ENCODE results near the gene SYNJ2. TPM values are rescaled to one million over a fixed set of nuclear protein-coding genes. Genes with fewer than 3 reads are reported as not detected.
"Not testable (repeated sequence)": the region's sequence is repeated elsewhere in the genome, so short reads cannot be mapped to it uniquely, and the experiment has no call there.

SYNJ2 gene, protein sequence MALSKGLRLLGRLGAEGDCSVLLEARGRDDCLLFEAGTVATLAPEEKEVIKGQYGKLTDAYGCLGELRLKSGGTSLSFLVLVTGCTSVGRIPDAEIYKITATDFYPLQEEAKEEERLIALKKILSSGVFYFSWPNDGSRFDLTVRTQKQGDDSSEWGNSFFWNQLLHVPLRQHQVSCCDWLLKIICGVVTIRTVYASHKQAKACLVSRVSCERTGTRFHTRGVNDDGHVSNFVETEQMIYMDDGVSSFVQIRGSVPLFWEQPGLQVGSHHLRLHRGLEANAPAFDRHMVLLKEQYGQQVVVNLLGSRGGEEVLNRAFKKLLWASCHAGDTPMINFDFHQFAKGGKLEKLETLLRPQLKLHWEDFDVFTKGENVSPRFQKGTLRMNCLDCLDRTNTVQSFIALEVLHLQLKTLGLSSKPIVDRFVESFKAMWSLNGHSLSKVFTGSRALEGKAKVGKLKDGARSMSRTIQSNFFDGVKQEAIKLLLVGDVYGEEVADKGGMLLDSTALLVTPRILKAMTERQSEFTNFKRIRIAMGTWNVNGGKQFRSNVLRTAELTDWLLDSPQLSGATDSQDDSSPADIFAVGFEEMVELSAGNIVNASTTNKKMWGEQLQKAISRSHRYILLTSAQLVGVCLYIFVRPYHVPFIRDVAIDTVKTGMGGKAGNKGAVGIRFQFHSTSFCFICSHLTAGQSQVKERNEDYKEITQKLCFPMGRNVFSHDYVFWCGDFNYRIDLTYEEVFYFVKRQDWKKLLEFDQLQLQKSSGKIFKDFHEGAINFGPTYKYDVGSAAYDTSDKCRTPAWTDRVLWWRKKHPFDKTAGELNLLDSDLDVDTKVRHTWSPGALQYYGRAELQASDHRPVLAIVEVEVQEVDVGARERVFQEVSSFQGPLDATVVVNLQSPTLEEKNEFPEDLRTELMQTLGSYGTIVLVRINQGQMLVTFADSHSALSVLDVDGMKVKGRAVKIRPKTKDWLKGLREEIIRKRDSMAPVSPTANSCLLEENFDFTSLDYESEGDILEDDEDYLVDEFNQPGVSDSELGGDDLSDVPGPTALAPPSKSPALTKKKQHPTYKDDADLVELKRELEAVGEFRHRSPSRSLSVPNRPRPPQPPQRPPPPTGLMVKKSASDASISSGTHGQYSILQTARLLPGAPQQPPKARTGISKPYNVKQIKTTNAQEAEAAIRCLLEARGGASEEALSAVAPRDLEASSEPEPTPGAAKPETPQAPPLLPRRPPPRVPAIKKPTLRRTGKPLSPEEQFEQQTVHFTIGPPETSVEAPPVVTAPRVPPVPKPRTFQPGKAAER (N-terminal part only)
- 10 to 100 TPM; 22.9 to 27.8 (median 24.2) TPM for total RNA-seq

DNA sequence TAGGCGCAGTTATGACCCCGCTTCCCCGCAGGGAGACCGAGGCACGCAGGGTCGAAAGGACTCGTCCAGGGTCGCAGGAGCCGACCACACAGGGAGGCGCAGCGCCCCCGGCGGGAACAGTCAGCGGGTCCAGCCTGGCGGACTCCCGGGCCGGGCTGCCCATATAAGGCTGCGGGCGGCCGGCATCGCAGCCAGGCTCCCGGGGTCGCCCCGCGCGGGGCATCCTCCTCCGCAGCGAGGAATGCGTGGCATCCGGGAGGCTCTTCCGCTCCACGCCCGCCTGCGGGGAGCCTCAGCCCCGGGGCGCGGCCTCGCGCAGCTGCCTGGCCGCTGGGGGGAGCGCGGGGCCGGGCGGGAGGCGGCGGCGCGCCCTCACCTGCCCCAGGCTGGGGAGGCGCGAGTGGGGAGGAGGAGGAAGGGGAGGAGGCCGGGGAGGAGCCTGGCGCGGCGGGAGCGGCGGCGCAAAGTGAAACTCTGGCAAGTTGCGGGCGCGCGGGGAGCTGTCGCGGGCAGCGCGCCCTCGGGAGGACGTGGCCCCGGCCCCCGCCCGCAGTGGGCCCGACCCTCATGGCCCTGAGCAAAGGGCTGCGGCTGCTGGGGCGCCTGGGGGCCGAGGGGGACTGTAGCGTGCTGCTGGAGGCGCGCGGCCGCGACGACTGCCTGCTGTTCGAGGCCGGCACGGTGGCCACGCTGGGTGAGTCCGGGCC lies at the start of gene SYNJ2:
Gene SYNJ2, plus strand, starts transcription at position 469 of the 707 bp plus-strand sequence. Its CDS starts 99 bp downstream, at position 568.
- Mint-ChIP-seq H3K4me1 (ENCODE audit: low read depth) (peaks cover 43% of the 10 kb centered on the region), H3K4me3 (peak within 1 kb of the TSS; percentile 90), H3K9me3 (no peaks in the 10 kb centered on the region), H3K27me3 (ENCODE audit: low read depth) (peaks cover 2% of the 10 kb centered on the region), H3K36me3 (ENCODE audit: insufficient read depth) (no peaks in the 10 kb centered on the region)
- DNase-seq: peak; percentile 84
- peak; percentile 88 to 90 for ATAC-seq

DNA sequence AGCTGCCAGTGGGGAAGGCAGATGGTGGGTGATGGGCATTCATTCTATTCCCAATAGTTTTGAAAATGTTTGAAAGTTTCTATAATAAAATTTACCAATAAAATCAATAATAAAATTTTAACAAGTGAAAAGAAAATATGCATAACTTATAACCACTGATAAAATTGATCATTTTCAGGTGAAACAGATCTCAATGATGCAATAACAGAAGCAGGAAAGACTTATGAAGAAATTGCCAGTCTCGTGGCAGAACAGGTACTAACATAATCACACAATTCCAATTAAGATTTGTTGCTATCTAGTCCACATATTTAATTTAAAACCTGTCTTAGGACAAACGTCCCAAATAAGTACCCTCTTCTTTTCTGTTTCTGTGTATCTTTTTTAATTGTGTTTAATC lies 45.9 kb upstream of the SYNJ2 start:
- Mint-ChIP-seq H3K9me3 (no peaks in the 10 kb centered on the region), H3K36me3 (ENCODE audit: insufficient read depth) (peaks cover 39% of the 10 kb centered on the region), H3K4me1 (ENCODE audit: low read depth) (peaks cover 7% of the 10 kb centered on the region), H3K4me3 (no peak overlapping the region), H3K27me3 (ENCODE audit: low read depth) (no peaks in the 10 kb centered on the region)
- no peak for DNase-seq
- no peak for ATAC-seq

DNA sequence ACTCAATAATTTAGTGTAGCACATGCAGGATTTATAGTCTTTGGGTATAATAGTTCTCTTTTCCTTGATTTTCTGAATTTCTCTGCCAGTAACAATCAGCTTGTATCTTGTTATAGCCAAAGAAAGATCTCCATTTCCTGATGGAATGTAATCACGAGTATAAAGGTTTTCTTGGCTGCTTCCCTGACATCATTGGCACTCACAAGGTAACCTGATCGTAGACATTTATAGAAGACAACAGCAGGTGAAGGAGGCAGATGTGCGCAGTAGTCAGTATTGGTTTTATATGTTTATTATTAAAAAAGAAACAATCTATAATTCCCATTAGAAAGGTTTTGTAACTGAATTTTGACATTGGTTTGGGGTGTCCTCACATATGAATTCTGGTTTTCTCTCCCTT lies 44.3 kb upstream of the SYNJ2 start:
- ATAC-seq: no peak
- DNase-seq: no peak
- H3K4me1 Mint-ChIP-seq (ENCODE audit: low read depth): peaks cover 7% of the 10 kb centered on the region
- H3K36me3 Mint-ChIP-seq (ENCODE audit: insufficient read depth): peaks cover 45% of the 10 kb centered on the region
- H3K4me3 Mint-ChIP-seq: no peak overlapping the region
- H3K27me3 Mint-ChIP-seq (ENCODE audit: low read depth): no peaks in the 10 kb centered on the region
- no peaks in the 10 kb centered on the region for H3K9me3 Mint-ChIP-seq

DNA sequence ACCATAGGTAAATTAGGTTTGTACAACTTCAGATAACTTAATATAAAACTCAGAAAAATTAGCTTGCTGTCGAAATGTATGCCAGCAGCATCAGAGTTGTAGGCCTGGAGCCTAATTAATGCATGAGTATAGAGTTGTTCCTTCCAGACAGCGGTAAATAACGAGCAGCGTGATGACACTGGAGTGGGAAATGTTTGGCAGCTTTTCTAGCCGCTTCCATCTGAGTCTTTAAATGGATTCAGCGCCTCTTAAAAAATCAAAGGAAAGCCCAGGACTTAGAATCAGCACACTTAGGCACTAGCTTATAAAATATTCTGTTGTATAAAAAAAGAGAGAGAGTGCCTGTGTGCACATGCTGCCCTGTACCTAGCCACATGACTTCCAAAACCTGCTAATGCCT lies 43.7 kb upstream of the SYNJ2 start:
- Mint-ChIP-seq H3K4me1 (ENCODE audit: low read depth) (peaks cover 7% of the 10 kb centered on the region), H3K9me3 (no peaks in the 10 kb centered on the region), H3K27me3 (ENCODE audit: low read depth) (no peaks in the 10 kb centered on the region), H3K36me3 (ENCODE audit: insufficient read depth) (peaks cover 50% of the 10 kb centered on the region), H3K4me3 (no peak overlapping the region)
- DNase-seq (no peak), ATAC-seq (no peak)

DNA sequence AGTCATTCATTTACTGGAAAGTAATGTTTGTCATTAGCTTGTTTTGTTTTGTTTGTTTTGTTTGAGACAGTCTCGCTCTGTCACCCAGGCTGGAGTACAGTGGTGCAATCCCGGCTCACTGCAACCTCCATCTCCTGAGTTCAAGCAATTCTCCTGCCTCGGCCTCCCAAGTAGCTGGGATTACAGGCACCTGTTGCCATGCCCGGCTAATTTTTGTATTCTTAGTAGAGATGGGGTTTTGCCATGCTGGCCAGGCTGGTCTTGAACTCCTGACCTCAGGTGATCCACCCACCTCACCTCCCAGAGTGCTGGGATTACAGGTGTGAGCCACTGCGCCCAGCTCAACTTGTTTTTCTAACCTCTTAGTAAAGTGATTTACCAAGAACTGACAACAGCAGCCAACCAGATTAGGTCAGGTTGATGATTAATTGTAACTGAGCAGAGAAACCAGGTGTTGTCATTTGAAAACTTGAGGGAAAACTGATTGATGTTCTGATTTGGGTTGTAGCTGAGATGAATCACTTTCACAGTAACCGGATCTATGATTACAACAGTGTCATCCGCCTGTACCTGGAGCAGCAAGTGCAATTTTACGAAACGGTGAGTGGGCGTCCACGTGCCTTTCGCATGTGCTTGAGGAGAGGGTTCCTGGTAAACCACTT lies 41.2 kb upstream of the SYNJ2 start:
- DNase-seq: peak; percentile 52
- H3K4me3 Mint-ChIP-seq; H3K9me3 Mint-ChIP-seq; H3K27me3 Mint-ChIP-seq (ENCODE audit: low read depth): not testable (repeated sequence)
- peaks cover 18% of the 10 kb centered on the region for H3K4me1 Mint-ChIP-seq (ENCODE audit: low read depth)
- H3K36me3 Mint-ChIP-seq (ENCODE audit: insufficient read depth): peaks cover 63% of the 10 kb centered on the region
- peak; percentile 79 to 83 for ATAC-seq

DNA sequence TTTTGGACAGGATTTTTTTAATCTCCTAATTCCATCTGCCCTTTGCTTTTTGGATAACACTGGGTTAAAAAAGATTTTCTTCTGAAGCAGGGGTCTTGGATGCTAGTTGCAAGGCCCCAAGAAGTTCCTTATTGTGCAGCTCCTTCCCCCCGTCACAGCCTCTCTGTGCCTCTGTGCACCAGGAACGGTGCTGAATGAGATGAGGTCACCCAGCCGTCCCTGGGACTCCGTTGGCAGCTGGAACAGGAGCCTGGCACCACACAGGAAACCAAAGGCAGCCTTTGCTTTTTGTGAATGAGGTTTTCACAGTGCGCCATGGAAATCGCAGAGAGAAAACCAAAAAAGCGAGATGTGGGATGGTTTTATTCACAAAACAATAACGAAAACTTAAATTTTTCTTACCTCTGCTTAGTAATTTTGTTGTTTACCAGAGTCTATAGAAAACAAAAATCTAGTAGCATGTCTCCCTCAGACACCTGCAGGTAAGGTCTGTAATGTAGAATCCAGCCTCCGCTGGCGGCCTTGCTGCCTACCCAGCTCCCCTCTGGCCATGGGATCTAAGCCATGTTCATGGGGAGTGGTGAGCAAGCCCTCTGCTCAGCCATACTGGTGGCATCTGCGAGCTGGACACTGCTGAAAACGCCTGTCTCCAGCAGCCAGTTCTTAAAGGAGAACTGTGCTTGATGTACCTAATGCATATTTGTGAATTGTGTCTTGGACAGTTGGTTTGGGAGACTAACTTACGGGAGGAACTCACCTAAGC lies 40.4 kb upstream of the SYNJ2 start:
- Mint-ChIP-seq H3K27me3 (ENCODE audit: low read depth) (no peaks in the 10 kb centered on the region), H3K4me1 (ENCODE audit: low read depth) (peaks cover 23% of the 10 kb centered on the region), H3K9me3 (no peaks in the 10 kb centered on the region), H3K4me3 (no peak overlapping the region), H3K36me3 (ENCODE audit: insufficient read depth) (peaks cover 67% of the 10 kb centered on the region)
- DNase-seq: no peak
- ATAC-seq: no peak

DNA sequence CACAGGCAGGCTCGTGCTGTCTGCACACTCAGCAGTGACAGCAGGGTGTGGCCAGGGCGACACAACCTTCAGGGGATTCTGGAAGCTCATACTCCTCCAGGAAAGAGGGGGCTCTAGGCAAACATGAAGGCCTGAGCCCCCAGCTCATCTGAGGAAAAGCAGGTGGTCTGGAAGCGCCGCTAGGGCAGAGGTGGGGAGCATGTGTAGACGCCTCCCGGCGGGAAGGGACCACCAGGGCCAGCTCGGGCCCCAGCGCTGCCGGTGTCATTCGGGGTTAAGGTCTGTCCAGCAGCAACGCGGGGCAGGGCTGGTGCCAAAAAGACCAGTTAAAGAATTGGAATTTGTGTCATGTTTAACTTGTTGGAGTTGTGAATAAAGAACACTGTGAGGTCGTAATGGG lies 39.3 kb upstream of the SYNJ2 start:
- no peaks in the 10 kb centered on the region for H3K9me3 Mint-ChIP-seq
- no peaks in the 10 kb centered on the region for H3K27me3 Mint-ChIP-seq (ENCODE audit: low read depth)
- ATAC-seq (no peak), DNase-seq (no peak)
- peaks cover 67% of the 10 kb centered on the region for H3K36me3 Mint-ChIP-seq (ENCODE audit: insufficient read depth)
- peaks cover 29% of the 10 kb centered on the region for H3K4me1 Mint-ChIP-seq (ENCODE audit: low read depth)
- H3K4me3 Mint-ChIP-seq: no peak overlapping the region

DNA sequence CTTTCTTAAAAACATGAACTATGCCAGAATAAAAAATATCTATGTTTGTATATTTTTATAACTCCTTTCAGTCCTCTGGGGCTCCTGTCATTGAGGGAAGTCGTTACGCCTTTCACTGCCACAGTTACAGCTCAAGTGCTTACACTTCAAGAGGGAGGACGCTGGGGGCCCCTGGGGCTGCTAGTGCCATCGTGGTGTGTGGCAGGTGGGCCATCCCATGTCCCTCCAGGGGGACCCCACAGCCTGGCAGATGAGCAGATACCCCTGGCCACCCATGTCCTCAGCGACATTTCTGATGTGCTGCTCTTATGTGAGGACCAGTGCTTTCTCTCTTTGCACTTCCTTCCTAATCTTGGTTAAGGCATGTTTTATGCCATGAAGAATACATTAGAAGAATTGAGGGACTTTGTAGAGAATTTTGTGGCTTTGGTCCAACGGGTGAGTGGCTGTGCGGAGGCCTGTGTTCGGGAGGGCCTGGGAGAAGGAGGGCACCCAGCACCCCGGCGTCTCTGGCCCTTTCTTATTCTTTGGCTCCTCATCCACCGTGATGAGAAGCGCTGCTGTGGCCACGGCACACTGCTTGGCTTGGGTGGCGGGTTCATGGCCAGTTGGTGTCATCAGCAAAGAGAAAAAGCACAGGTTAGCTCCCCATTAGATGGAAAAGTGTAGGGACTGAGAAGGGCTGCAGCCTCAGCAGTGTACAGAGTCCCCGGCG lies 38.3 kb upstream of the SYNJ2 start:
- ATAC-seq (no peak), DNase-seq (no peak)
- peaks cover 61% of the 10 kb centered on the region for H3K36me3 Mint-ChIP-seq (ENCODE audit: insufficient read depth)
- no peaks in the 10 kb centered on the region for H3K9me3 Mint-ChIP-seq
- no peak overlapping the region for H3K4me3 Mint-ChIP-seq
- H3K4me1 Mint-ChIP-seq (ENCODE audit: low read depth): peaks cover 29% of the 10 kb centered on the region
- no peaks in the 10 kb centered on the region for H3K27me3 Mint-ChIP-seq (ENCODE audit: low read depth)

DNA sequence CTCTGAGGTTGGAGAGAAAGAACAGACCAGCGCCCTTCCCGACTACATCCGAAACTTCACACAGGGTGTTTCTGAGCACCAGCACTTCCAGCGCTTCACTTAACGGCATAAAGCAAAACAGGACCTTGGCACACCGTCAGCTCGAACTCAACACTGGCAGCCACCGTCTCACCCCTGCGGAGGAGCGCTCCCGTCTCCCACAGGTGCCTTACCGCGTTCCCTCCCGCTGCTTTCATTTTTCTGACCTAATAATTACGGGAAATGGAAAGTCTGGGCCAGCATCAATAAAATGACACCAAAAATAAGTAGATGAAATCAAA lies 37.7 kb upstream of the SYNJ2 start:
- no peak overlapping the region for H3K4me3 Mint-ChIP-seq
- no peak for ATAC-seq
- H3K9me3 Mint-ChIP-seq: peaks cover 4% of the 10 kb centered on the region
- no peaks in the 10 kb centered on the region for H3K27me3 Mint-ChIP-seq (ENCODE audit: low read depth)
- H3K36me3 Mint-ChIP-seq (ENCODE audit: insufficient read depth): peaks cover 59% of the 10 kb centered on the region
- H3K4me1 Mint-ChIP-seq (ENCODE audit: low read depth): peaks cover 29% of the 10 kb centered on the region
- DNase-seq: no peak

DNA sequence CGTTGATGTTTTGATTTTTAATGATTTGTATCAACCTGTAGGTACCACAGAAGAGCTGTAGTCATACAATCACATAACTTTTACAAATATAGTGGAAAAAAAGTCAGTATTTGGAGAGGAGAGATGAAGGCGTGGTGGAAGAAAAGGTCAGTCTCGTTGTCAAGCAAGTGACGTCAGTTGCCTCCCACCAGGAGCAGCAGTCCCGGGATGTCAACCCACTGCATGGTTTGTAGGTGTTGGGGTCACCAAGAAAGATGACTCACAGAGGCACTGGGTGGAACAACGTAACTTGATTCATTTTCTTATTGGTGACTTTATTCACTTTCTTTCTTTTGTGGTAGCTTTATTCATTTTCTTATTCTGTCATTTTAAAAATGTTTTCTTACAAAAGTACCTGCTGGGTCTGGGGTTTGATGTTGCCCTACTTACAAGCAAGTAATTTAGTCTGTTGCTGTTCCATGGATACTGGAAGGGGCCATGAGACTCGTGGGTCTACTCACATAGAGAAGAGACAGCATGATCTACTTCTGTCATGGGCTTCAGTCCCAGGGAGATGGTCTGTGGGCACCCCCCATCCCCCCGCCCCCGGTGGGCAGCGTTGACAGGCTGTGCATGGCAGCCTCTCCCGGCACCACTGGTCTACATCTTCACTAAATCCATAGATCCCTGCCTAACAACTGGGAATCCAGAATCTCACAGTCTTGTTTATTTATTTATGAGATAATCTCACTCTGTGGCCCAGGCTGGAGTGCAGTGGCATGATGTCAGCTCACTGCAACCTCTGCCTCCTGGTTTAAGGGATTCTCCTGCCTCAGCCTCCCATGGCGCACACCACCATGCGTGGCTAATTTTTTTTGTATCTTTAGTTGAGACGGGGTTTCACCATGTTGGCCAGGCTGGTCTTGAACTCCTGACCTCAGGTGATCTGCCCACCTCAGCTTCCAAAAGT lies 36.4 kb upstream of the SYNJ2 start:
- peak; percentile 63 for DNase-seq
- peaks cover 25% of the 10 kb centered on the region for H3K4me1 Mint-ChIP-seq (ENCODE audit: low read depth)
- peak; percentile 60 to 64 for ATAC-seq

DNA sequence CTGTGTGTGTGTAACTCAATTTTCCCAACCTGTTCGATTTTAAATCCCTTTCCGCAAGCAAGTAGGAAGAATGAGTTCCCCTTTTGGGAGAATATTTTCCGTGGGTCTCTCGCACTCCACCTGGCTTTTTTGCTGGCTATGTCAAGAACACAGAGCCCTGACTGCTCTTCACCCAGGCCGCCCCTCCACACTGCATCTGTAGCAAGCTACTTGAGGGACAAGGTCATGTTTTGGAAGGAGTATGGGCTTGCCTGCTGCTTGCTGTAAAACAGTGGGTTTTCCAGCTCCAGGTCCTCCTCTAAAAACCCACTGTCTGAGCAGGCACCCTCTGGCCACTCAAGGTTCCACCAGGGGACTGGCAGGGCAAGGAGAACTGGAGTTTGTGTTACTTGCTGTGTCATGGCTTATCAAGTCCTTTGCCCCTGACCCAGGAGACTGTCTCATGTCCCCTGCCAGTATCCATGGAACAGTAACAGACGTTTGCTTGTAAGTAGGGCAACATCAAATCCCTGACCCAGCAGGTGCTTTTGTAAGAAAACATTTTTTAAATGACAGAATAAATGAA lies 35.5 kb upstream of the SYNJ2 start:
- peaks cover 23% of the 10 kb centered on the region for H3K9me3 Mint-ChIP-seq
- no peaks in the 10 kb centered on the region for H3K27me3 Mint-ChIP-seq (ENCODE audit: low read depth)
- peaks cover 23% of the 10 kb centered on the region for H3K4me1 Mint-ChIP-seq (ENCODE audit: low read depth)

More for the DNA sequence above, 36.4 kb upstream of the SYNJ2 start:
- H3K36me3 Mint-ChIP-seq (ENCODE audit: insufficient read depth): peaks cover 50% of the 10 kb centered on the region
- H3K27me3 Mint-ChIP-seq (ENCODE audit: low read depth): no peaks in the 10 kb centered on the region
- H3K9me3 Mint-ChIP-seq: peaks cover 17% of the 10 kb centered on the region
- H3K4me3 Mint-ChIP-seq: no peak overlapping the region

More for the DNA sequence above, 35.5 kb upstream of the SYNJ2 start:
- no peak for DNase-seq
- H3K36me3 Mint-ChIP-seq (ENCODE audit: insufficient read depth): peaks cover 44% of the 10 kb centered on the region
- H3K4me3 Mint-ChIP-seq: no peak overlapping the region
- ATAC-seq: no peak

Data from activated T-cell treated with anti-CD3 and anti-CD28 coated beads, Interleukin-2, amount 50 U/mL, for 4 hours (primary cell).